NCI-H345 treated with DMSO at 0.1 percent for 48 hours (cell line): ENCODE measurements around the gene ATP6V0A1.
A peak's percentile ranks its signal among the peaks of the same experiment; 100 is the strongest.

Experiments
- DNase-seq: peaks from one replicate; lab custom pipeline; 2025; ENCODE audit not compliant: unreplicated experiment; lab: John Stamatoyannopoulos, UW

The ATP6V0A1 gene

GRCh38 chr17:42518755-42519545 lies 60.3 kb downstream of the ATP6V0A1 start:
- DNase-seq, result no peak

GRCh38 chr17:42519546-42520491 lies 61.1 kb downstream of the ATP6V0A1 start:
- no peak for DNase-seq

GRCh38 chr17:42520540-42520951 lies 61.9 kb downstream of the ATP6V0A1 start:
- no peak for DNase-seq

GRCh38 chr17:42521036-42521435 lies 62.4 kb downstream of the ATP6V0A1 start:
- no peak for DNase-seq

DNA sequence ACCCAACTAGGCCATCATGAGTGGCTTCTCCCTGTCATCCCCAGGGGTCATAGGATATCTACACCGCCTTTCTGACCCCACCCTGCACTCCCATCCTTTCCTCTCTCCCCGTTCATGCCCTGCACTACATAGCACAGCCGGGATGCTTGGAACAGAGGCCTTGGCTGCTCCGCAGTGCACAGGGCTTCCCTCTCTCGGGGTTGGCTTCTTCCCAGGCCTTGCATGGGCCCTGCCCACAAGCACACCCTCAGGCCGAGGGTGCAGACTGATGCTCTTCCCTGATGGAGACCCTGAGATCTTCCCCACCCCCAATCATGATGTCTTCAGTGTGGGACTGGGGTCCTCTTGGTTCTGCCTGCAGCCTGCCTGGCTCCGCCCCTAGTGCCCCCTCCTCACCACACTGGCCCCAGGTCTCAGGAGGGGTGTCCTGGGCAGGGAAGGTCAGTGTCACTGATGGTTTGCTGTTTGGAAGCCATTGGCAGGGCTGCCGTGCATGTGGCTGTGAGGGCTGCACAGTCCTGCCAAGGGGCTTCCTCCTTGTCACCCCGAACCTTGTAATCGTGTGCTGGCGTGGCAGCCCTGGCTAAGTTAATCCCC lies 63.1 kb downstream of the ATP6V0A1 start:
- no peak for DNase-seq

DNA sequence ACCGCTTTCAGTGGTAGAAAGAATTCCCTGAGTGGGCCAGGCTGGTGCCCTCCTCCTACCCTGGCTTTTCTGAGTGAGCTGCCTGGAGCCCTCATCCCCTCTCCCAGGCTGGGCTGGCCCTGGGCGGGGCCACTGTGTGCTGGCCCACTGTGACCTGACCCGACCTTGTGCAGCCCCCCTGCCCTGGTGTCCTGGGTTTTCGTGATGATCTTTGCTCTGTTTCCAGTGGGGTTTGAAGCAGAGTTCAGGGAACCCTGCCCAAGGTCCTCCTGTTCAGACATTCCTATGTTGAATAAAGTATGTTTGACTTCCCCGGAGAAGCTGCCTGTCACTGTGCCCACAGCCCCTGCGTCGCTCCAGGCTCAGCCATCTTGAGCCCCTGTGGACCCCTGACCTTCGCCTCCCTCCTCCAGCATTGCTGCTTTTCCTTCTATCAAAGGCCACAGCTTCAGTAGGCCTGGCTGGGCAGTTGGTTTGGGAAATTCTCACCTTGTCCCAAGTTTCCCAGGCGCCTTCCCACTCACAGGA lies 63.6 kb downstream of the ATP6V0A1 start:
- no peak for DNase-seq

DNA sequence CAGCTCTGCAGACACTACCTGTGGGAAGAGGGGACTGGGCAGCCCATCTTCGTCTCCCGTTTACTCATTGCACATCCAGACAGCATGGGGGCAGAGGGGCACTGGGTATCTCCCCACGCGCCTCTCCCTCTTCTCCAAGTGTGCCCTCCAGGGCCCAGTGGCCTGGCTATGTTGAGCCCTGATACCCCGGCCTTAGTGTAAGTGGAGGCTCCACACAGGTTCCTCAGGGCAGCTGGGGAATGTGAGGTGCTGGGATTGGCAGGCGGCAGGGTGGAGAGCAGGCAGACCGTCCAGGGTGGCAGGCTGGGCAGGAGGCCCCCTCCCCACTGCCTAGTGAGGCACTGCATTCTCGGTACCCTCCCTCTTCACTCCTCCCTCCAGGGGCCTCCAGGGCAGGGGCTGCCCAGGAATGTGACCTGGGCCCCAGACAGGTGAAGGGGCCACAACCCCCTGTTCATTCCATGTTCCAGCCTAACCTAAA lies 64.2 kb downstream of the ATP6V0A1 start:
- DNase-seq, result no peak

GRCh38 chr17:42525221-42525620 lies 66.5 kb downstream of the ATP6V0A1 start:
- DNase-seq, result no peak

DNA sequence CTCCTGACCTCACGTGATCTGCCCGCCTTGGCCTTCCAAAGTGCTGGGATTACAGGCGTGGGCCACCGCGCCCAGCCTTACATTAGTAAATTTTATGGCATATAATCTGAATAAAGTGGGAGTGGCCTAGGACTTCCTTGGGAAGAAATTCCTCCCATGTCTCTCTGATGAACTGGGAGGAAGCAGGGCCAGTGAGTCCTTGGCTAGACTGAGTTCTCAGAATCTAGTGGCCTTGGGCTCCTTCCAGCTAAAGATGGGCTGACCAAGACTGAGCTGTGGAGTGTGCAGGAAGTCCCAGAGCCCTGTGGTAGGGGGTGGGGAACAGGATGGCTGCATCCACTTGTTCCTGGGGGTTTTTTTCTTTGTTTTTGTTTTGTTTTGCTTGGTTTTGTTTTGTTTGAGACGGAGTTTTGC lies 67.4 kb downstream of the ATP6V0A1 start:
- DNase-seq, result no peak

GRCh38 chr17:42527932-42528331 lies 69.3 kb downstream of the ATP6V0A1 start:
- no peak for DNase-seq

DNA sequence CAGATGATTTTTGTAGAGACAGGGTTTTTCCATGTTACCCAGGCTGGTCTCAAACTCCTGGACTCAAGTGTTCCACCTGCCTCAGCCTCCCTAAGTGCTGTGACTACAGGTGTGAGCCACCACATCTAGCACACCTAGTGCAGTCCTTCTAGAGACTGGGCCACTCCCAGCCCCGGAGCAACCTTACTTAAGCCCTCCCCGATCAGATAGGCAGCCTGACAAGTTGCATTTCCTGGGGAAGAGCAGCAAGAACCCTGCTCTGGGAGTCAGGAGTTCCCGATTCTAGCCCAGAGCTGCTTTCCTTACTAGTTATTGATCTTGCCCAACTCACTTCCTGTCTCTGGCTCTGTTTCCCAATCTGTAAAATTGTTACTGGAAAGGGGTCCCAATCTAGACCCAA lies 70.4 kb downstream of the ATP6V0A1 start:
- no peak for DNase-seq

- no peak for DNase-seq
Measured at GRCh38 chr17:42530952-42531454, 72.3 kb downstream of the ATP6V0A1 start.

- DNase-seq, result peak; percentile 22
Measured at GRCh38 chr17:42531455-42532354, 73.0 kb downstream of the ATP6V0A1 start.

GRCh38 chr17:42535155-42536047 lies 76.7 kb downstream of the ATP6V0A1 start:
- no peak for DNase-seq

DNA sequence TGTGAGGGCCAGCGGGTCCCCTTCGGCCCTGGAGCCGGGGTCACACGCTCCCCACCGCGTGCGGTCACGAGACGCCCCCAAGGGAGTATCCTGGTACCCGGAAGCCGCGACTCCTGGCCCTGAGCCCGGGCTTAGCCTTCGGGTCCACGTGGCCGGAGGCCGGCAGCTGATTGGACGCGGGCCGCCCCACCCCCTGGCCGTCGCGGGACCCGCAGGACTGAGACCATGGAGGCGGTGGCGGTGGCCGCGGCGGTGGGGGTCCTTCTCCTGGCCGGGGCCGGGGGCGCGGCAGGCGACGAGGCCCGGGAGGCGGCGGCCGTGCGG lies 77.3 kb downstream of the ATP6V0A1 start, which contains the start of gene NAGLU:
TSS of gene NAGLU (plus strand) at position 194 of the 324 bp plus-strand sequence. CDS start at position 226, 32 bp downstream.
- peak; percentile 70 for DNase-seq

DNA sequence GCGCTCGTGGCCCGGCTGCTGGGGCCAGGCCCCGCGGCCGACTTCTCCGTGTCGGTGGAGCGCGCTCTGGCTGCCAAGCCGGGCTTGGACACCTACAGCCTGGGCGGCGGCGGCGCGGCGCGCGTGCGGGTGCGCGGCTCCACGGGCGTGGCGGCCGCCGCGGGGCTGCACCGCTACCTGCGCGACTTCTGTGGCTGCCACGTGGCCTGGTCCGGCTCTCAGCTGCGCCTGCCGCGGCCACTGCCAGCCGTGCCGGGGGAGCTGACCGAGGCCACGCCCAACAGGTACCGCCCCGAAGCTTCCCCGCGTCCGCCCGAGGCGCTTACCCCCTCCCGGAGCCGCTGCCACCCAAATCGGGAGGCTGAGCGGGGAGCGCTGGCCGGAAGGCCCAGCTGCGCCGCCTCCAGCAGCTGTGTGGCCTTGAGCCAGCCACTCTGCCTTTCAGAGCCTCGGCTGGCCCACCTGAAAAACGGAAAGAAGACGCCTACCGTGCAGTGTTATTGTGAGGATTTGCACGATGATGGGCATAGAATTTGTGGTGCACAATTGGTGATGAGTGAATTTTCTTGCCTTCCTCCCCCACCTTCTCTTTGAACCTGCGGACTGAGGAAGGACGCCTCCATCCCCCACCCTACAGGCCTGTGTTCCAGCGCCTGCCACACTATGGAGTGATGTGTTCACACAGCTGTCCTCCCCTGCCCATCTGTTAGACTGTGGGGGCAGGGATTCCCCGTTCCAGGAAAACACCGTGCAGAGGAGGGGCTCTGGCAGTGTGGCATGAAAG lies 77.9 kb downstream of the ATP6V0A1 start:
- DNase-seq, result peak; percentile 66

- no peak for DNase-seq
Measured at GRCh38 chr17:42537156-42537805, 78.6 kb downstream of the ATP6V0A1 start.
